Fibroblast of lung (primary cell): Measurements from ENCODE around the gene USP4. TPM values are rescaled to one million over a fixed set of nuclear protein-coding genes. Genes with fewer than 3 reads are reported as not detected.
A peak's percentile ranks its signal among the peaks of the same experiment; 100 is the strongest.

ENCODE experiments used
- DNase-seq, 2 donors: peaks; one replicate each; pipeline versions ENCODE4 v3.0.0 to v3.0.0-alpha.2; 2010; ENCODE audit warnings: low read depth in 2 of 2
- H2AFZ ChIP-seq: 2 replicates; pipeline ENCODE4 v1.5.1; 2012; ENCODE audit warnings: low read length, control low read depth, inconsistent platforms
- H3K27ac ChIP-seq: 2 replicates; pipeline ENCODE4 v1.5.1; 2011; ENCODE audit warnings: low read length, control low read depth; ENCODE audit not compliant: insufficient read depth
- H3K27me3 ChIP-seq: 2 replicates; pipeline ENCODE4 v1.5.1; 2011; ENCODE audit warnings: mild to moderate bottlenecking, low read length; ENCODE audit not compliant: control insufficient read depth, insufficient read depth
- H3K36me3 ChIP-seq: 2 replicates; pipeline ENCODE4 v1.5.1; 2011; ENCODE audit warnings: low read length; ENCODE audit not compliant: control insufficient read depth, insufficient read depth
- H3K4me1 ChIP-seq: 2 replicates; pipeline ENCODE4 v1.5.1; 2011; ENCODE audit warnings: low read length; ENCODE audit not compliant: control insufficient read depth, insufficient read depth; ENCODE audit errors: extremely low read depth
- H3K4me2 ChIP-seq: 2 replicates; pipeline ENCODE4 v1.5.1; 2011; ENCODE audit warnings: low read length, control low read depth; ENCODE audit not compliant: insufficient read depth; ENCODE audit errors: extremely low read depth
- H3K4me3 ChIP-seq, 4 experiments: fragments of 200-600 bp in 1 of 4; sonication (generic) in 1 of 4; replicated peaks in 1 of 4; 2 replicates each; pipeline ENCODE4 v1.5.1; 2011 to 2016; ENCODE audit warnings: low read length in 4 of 4, low read depth in 3 of 4, mild to moderate bottlenecking in 3 of 4, control low read depth in 2 of 4, inconsistent platforms in 1 of 4, mixed read lengths in 1 of 4; ENCODE audit not compliant: insufficient read depth in 1 of 4; ENCODE audit errors: control extremely low read depth in 1 of 4
- H3K79me2 ChIP-seq: 2 replicates; pipeline ENCODE4 v1.5.1; 2012; ENCODE audit warnings: mild to moderate bottlenecking, low read length, inconsistent platforms; ENCODE audit not compliant: control insufficient read depth, insufficient read depth
- H3K9ac ChIP-seq: 2 replicates; pipeline ENCODE4 v1.5.1; 2011; ENCODE audit warnings: mild to moderate bottlenecking, low read length, control low read depth; ENCODE audit not compliant: insufficient read depth
- H3K9me3 ChIP-seq: 2 replicates; pipeline ENCODE4 v1.5.1; 2012; ENCODE audit warnings: low read depth, low read length; ENCODE audit not compliant: control insufficient read depth, insufficient read depth
- H4K20me1 ChIP-seq: 2 replicates; pipeline ENCODE4 v1.5.1; 2011; ENCODE audit warnings: low read length; ENCODE audit not compliant: control insufficient read depth, insufficient read depth; ENCODE audit errors: extremely low read depth
- EZH2 ChIP-seq: IDR thresholded peaks from 2 replicates; pipeline ENCODE4 v1.5.1; 2012; ENCODE audit warnings: low read length, control low read depth, mild to moderate bottlenecking; ENCODE audit errors: missing control alignments
- polyA plus RNA-seq, 2 donors: library from polyadenylated mRNA; depleted of rRNA in 1 of 2; stranded (reverse) in 1 of 2; unstranded in 1 of 2; fragments of >200 nt; gene quantifications; 2 replicates each; pipeline ENCODE4 v1.2.1, GENCODE V29; 2011 to 2012; ENCODE audit warnings: missing spikeins in 1 of 2
- total RNA-seq: library from RNA; depleted of rRNA; stranded (reverse); fragments of >200 nt; gene quantifications from 2 replicates; pipeline ENCODE4 v1.2.1, GENCODE V29; 2014
- TF ChIP-seq, protein P1 (sequence below), 2 donors: IDR thresholded peaks in 1 of 2; conservative IDR thresholded peaks in 1 of 2; 1 replicate in 1 of 2; 2 replicates in 1 of 2; pipeline ENCODE4 v1.5.1; 2011 to 2012; ENCODE audit warnings: low read length in 2 of 2, control low read depth in 1 of 2, inconsistent platforms in 1 of 2, low read depth in 1 of 2, mild to moderate bottlenecking in 1 of 2

USP4 gene
- total and polyA plus RNA-seq, 2 donors (not counting 1 experiment from before 2014, with no cell fraction given): 28.7 to 47.1 TPM

- TF ChIP-seq EZH2: no peak
- TF ChIP-seq, protein P1, sequence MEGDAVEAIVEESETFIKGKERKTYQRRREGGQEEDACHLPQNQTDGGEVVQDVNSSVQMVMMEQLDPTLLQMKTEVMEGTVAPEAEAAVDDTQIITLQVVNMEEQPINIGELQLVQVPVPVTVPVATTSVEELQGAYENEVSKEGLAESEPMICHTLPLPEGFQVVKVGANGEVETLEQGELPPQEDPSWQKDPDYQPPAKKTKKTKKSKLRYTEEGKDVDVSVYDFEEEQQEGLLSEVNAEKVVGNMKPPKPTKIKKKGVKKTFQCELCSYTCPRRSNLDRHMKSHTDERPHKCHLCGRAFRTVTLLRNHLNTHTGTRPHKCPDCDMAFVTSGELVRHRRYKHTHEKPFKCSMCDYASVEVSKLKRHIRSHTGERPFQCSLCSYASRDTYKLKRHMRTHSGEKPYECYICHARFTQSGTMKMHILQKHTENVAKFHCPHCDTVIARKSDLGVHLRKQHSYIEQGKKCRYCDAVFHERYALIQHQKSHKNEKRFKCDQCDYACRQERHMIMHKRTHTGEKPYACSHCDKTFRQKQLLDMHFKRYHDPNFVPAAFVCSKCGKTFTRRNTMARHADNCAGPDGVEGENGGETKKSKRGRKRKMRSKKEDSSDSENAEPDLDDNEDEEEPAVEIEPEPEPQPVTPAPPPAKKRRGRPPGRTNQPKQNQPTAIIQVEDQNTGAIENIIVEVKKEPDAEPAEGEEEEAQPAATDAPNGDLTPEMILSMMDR (conservative IDR thresholded peaks at IDR 0.05 in 1 of 2, IDR thresholded peaks at IDR 0.05 in 1 of 2; ENCODE audit: low read depth in 1 of 2, low read length in 2 of 2): no peak
- H2AFZ ChIP-seq: peak overlapping the region; percentile 72
- H3K27ac ChIP-seq: peak overlapping the region; percentile 92
- H3K79me2 ChIP-seq: peaks cover 33% of the 10 kb centered on the region
- no peaks in the 10 kb centered on the region for H4K20me1 ChIP-seq
- H3K36me3 ChIP-seq: peaks cover 5% of the 10 kb centered on the region
- H3K9me3 ChIP-seq: no peaks in the 10 kb centered on the region
- H3K4me1 ChIP-seq: peaks cover 8% of the 10 kb centered on the region
- H3K9ac ChIP-seq: peak overlapping the region; percentile 77
- H3K4me3 ChIP-seq: peak overlapping the region; percentile 85 to 93 (median 87)
- H3K27me3 ChIP-seq: no peaks in the 10 kb centered on the region
- peak overlapping the region; percentile 94 for H3K4me2 ChIP-seq
- no peak for DNase-seq
These were observed 292 bp downstream of the USP4 start for GRCh38 chr3:49339581-49339940.

GRCh38 chr3:49333916-49334633 is 5.8 kb downstream of the USP4 start:
- H3K4me3 ChIP-seq: no peak overlapping the region
- H3K27me3 ChIP-seq: no peaks in the 10 kb centered on the region
- DNase-seq: no peak
- H3K36me3 ChIP-seq: peaks cover 13% of the 10 kb centered on the region
- H4K20me1 ChIP-seq: no peaks in the 10 kb centered on the region
- H3K79me2 ChIP-seq: peaks cover 20% of the 10 kb centered on the region
- H2AFZ ChIP-seq: no peak overlapping the region
- no peak overlapping the region for H3K9ac ChIP-seq
- no peak overlapping the region for H3K4me2 ChIP-seq
- no peaks in the 10 kb centered on the region for H3K9me3 ChIP-seq
- H3K4me1 ChIP-seq: no peaks in the 10 kb centered on the region
- TF ChIP-seq EZH2: no peak
- TF ChIP-seq, protein P1 (conservative IDR thresholded peaks at IDR 0.05 in 1 of 2, IDR thresholded peaks at IDR 0.05 in 1 of 2; ENCODE audit: low read depth in 1 of 2, low read length in 2 of 2): no peak
- no peak overlapping the region for H3K27ac ChIP-seq

- peaks cover 12% of the 10 kb centered on the region for H3K79me2 ChIP-seq
- DNase-seq: no peak
- TF ChIP-seq, protein P1 (conservative IDR thresholded peaks at IDR 0.05 in 1 of 2, IDR thresholded peaks at IDR 0.05 in 1 of 2; ENCODE audit: low read depth in 1 of 2, low read length in 2 of 2): no peak
- TF ChIP-seq EZH2: no peak
- no peaks in the 10 kb centered on the region for H4K20me1 ChIP-seq
- no peak overlapping the region for H3K4me2 ChIP-seq
- H3K4me1 ChIP-seq: no peaks in the 10 kb centered on the region
- H3K4me3 ChIP-seq: no peak overlapping the region
- no peak overlapping the region for H2AFZ ChIP-seq
- H3K9ac ChIP-seq: no peak overlapping the region
- H3K36me3 ChIP-seq: peaks cover 13% of the 10 kb centered on the region
- no peak overlapping the region for H3K27ac ChIP-seq
- no peaks in the 10 kb centered on the region for H3K27me3 ChIP-seq
- no peaks in the 10 kb centered on the region for H3K9me3 ChIP-seq
These were observed 6.8 kb downstream of the USP4 start for GRCh38 chr3:49333091-49333490.
